T-helper 1 cell treated with Interleukin-12 subunit alpha and Interleukin-12 subunit beta and Interleukin-4 antibody, amounts not matched to agents 30 μg/mL and 1 μg/mL, for 36 hours (primary cell): ENCODE results near the gene PLEKHA7.

Source experiments
- H3K27ac Mint-ChIP-seq: one replicate; pipeline ENCODE4 v1.8.0; 2021; ENCODE audit warnings: mild to moderate bottlenecking, mixed read lengths
- H3K27me3 Mint-ChIP-seq: one replicate; pipeline ENCODE4 v1.8.0; 2021; ENCODE audit warnings: low read depth, mixed read lengths
- H3K36me3 Mint-ChIP-seq: one replicate; pipeline ENCODE4 v1.8.0; 2021; ENCODE audit warnings: low read depth, mixed read lengths
- H3K4me1 Mint-ChIP-seq: one replicate; pipeline ENCODE4 v1.8.0; 2021; ENCODE audit warnings: low read depth, mixed read lengths
- H3K4me3 Mint-ChIP-seq: one replicate; pipeline ENCODE4 v1.8.0; 2021; ENCODE audit warnings: mild to moderate bottlenecking, moderate library complexity, mixed read lengths
- H3K9me3 Mint-ChIP-seq: one replicate; pipeline ENCODE4 v1.8.0; 2021; ENCODE audit warnings: mixed read lengths

The PLEKHA7 gene

DNA sequence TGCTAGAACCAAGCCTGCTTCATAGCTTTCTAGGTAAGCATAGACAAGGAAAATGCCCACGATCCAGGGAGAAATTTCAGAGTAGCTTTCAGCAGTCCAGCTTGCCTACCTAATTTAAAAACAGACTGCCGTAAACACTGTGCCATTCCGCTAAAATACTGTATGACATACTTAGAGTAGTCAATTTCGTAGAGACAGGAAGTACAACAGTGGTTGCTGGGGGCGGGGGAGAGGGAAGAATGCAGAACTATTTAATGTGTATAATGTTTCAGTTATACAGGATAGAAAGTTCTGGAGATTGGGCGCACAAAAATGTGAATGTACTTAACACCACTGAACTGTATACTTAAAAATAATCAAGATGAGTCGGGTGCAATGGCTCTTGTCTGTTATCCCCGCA is 219.1 kb downstream of the PLEKHA7 start:
- Mint-ChIP-seq H3K4me1 (peaks cover 9% of the 10 kb centered on the region), H3K36me3 (no peaks in the 10 kb centered on the region), H3K4me3 (no peak overlapping the region), H3K27ac (no peak overlapping the region), H3K27me3 (no peaks in the 10 kb centered on the region), H3K9me3 (no peaks in the 10 kb centered on the region)

DNA sequence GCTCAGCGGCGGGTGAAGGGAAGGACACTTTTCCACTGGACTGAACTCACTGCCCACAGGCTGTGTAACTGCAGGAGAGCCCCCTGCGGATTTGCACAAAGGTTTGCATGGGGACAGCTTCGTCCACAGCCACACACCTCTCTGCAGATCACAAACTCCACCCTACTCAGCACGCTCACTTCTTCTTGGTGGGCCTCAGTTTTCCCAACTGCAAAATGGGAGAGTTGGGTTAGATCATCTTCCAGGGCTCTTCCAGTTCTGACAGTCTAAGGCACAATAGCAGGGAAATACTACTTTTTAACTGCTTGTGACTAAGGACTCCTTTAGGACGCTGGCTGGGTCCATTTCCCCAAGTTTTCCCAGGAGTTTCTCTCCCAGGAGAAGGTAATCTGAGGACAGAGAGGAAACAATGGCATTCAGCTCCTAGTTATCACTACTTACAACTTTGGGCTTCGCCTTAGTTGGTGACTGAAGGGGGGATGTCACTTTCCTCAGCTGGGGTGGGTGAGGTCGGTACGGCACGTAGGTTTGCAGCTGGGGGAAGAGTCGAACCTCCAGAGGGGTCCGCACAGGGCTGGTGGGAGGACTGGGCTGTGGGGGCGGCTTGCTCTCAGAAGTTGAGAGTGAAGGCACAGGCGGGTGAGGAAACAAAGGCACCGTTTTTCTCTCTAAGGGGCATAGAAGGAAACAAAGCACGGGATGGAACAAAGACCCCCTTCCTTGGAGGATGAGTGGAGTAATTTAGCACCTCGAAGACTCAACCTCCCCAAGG is 220.0 kb downstream of the PLEKHA7 start:
- Mint-ChIP-seq H3K27me3 (no peaks in the 10 kb centered on the region), H3K4me3 (no peak overlapping the region), H3K4me1 (peaks cover 9% of the 10 kb centered on the region), H3K36me3 (no peaks in the 10 kb centered on the region), H3K9me3 (no peaks in the 10 kb centered on the region), H3K27ac (no peak overlapping the region)

DNA sequence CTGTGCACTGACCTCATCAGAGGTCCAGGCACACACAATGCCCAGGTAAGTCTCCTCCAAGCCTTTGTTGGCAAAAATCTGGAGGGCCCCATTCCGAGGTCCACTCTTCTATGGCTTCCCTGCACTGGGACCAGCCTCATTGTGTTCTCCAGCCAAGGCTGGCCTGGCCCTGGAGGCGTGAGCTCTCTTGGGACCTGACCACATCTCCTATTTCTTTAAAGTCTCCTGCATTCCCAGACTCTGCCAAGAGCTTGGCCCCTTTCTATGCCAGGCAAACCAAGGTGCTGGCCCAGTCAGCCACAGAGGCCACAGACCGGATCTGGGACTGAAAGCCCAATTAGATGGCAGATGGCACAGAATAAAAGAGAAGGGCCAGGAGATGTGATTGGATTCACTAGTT is 220.7 kb downstream of the PLEKHA7 start:
- Mint-ChIP-seq H3K9me3 (no peaks in the 10 kb centered on the region), H3K4me1 (peaks cover 9% of the 10 kb centered on the region), H3K27ac (no peak overlapping the region), H3K4me3 (no peak overlapping the region), H3K36me3 (no peaks in the 10 kb centered on the region), H3K27me3 (no peaks in the 10 kb centered on the region)

DNA sequence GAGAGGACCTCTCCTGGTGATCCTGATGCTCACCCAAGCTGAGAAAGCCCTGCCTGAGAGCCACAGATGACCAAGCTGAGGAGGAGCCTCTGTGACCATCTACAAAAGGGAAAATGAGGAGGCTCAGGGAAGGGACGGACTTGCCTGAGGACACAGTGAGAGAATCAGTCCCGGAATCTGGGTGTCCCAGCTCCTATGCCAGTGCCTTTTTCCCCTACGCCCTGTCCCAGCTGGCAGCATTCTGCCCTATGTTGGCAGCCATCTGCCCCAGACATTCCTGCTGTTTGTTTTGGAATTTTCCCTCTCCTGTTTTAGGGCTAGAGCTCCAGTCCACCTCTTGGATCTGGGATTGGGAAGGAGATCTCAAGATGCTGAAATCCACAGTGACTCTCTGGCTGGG is 221.2 kb downstream of the PLEKHA7 start:
- H3K36me3 Mint-ChIP-seq: no peaks in the 10 kb centered on the region
- H3K27ac Mint-ChIP-seq: no peak overlapping the region
- H3K4me1 Mint-ChIP-seq: peaks cover 9% of the 10 kb centered on the region

DNA sequence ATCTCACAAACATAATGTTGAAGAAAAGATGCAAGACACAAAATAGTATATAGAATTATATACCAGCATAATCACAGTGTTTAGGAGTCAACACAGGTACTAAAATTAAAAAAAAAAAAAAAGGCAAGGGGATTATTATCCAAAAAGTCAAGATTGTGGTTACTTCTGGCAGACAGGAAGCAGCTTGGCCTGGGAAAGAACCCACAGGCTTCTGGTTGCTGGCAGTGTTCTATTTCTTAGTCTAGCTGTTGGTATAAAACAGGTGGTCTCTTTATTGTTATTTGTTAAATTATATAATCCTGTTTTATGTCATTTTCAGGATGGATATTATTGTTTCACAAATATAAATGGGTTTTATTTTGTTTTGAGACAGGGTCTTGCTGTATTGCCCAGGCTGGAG is 221.8 kb downstream of the PLEKHA7 start:
- H3K4me3 Mint-ChIP-seq: no peak overlapping the region
- no peaks in the 10 kb centered on the region for H3K9me3 Mint-ChIP-seq
- H3K27me3 Mint-ChIP-seq: no peaks in the 10 kb centered on the region
- H3K36me3 Mint-ChIP-seq: no peaks in the 10 kb centered on the region
- H3K4me1 Mint-ChIP-seq: peaks cover 9% of the 10 kb centered on the region
- H3K27ac Mint-ChIP-seq: no peak overlapping the region

More for the DNA sequence above, 221.2 kb downstream of the PLEKHA7 start:
- Mint-ChIP-seq H3K4me3 (no peak overlapping the region), H3K9me3 (no peaks in the 10 kb centered on the region), H3K27me3 (no peaks in the 10 kb centered on the region)

DNA sequence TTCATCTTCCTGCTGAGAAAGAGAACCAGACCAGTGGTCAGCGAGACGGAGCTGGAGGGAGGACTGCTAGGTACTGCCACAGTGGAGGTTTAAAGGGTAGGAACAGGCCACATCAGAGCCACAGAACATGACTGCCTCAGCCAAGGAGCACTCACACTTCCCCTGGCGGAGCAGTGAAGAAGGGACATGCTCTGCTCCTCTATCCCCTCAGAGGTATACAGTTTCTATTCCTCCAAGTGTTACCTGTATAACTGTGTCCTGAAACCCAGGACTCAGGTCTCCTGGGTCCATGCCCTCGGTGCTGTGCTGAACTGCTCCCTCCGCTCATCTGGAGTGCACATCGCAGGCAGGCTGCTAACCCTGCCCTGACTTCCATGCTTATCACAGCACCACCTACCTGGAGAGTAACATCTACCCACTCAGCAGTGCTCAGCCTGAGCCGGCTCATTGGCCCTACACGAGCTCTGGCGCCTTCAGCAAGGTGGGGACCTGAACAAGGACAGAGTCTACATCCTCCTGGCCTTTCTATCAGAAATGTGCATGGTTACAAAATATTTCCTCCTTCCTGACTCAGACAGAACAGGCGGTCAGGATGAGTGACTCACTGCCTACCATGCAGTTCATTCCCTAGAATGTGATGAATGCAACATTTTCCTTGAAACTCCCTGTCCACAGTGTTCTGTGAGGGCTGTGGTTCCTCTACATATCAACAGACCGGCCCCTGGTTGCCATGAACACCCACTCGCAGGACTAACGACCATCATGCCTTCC is 222.8 kb downstream of the PLEKHA7 start:
- Mint-ChIP-seq H3K27me3 (no peaks in the 10 kb centered on the region), H3K4me1 (peaks cover 9% of the 10 kb centered on the region), H3K4me3 (no peak overlapping the region), H3K36me3 (no peaks in the 10 kb centered on the region), H3K27ac (no peak overlapping the region), H3K9me3 (no peaks in the 10 kb centered on the region)

DNA sequence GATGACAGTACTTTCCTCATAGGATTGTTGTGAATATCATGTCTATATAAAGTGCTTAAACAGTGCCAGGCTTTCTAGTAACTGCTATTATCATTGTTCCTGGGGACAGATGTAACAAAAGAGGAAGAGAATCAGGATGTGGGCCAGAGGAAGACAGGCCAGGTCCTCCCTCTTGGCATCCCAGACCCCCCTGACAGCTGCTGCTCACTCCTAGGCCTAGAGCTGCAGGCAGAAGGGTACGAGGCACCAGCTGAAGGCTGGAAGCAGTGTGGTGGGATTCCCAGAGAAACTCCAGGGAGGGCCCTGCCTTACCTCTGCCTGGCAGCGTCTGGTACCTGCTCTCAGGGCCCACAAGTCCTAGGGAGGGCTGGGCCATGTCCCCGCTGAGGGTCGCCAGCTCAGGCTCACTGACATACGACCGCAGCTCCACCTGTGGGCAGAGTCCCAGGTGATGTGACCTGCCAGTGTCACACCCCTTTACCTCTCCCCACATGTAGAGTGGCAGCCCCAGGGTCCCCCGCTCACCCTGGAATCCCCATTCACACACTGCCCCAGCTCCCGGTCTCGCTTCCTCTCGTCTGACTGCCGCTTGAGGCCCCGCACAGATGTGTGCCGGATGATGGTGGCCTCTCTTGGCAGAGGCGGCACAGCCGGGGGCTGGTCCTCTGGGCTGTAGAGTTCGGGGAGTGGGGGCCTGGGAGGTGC is 223.6 kb downstream of the PLEKHA7 start:
- no peak overlapping the region for H3K4me3 Mint-ChIP-seq
- no peak overlapping the region for H3K27ac Mint-ChIP-seq
- no peaks in the 10 kb centered on the region for H3K36me3 Mint-ChIP-seq
- no peaks in the 10 kb centered on the region for H3K9me3 Mint-ChIP-seq
- H3K4me1 Mint-ChIP-seq: peaks cover 9% of the 10 kb centered on the region
- H3K27me3 Mint-ChIP-seq: no peaks in the 10 kb centered on the region

DNA sequence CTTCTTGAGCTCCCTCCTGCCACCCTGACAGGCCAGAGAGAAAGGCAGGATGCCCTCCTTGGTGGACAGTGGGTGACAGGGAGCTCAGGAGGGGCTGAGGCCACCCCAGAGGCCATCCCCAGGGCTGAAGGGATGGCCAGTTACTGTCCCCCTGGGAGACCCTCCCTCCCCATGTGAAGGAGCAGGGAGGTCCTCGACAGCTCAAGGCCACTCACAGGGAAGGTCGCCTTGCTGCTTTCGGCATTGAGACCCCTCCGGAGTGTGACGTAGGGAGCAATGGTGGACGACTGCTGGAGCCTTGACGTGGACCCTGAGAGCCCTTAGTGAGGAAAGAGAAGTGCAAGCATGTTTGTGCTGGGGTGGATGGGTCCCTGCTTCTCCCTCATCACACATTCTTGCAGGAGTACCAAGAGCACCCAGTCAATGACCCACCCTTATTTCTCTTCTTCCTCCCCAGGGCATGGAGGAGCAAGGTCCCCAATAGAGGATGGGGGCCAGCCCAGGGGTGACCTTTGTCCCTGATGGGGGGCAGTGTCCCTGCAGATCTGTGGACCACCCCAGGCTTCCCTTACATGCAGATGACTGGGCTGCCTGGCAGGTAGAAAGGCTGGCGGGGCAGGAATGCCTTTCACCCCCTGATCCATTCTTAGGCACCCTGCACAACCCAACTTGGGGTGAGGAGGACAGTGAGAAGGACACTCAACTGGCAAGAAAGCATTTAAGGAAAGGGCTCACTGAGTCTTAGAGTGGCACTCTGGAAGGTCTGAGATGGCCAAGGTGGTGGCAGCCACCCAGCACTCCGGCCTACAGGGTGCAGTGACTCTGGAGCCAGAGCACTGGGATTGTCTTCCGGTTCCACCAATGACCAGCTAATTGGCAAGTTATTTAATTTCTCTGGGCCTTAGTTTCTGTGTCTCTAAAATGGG is 224.4 kb downstream of the PLEKHA7 start:
- Mint-ChIP-seq H3K4me1 (peaks cover 4% of the 10 kb centered on the region), H3K27ac (no peak overlapping the region), H3K27me3 (no peaks in the 10 kb centered on the region), H3K36me3 (no peaks in the 10 kb centered on the region), H3K4me3 (no peak overlapping the region), H3K9me3 (no peaks in the 10 kb centered on the region)

DNA sequence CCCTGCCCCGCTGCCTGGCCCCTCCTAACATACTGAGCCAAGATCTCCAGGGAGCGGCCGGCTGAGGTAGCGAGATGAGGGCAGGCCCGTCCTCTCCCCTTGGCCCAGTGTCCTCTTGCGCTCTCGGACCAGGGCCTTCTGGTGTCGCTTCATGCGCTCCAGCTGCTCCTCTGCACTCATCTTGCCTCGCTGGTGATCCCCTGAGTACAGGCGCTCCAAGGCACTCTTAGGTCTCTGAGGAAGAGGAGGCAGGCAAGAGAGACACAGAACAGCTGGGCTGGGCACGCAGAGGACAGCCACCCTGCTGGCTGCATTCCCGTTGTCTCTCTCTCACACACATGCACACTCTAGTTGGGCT is 225.2 kb downstream of the PLEKHA7 start:
- Mint-ChIP-seq H3K27ac (no peak overlapping the region), H3K4me1 (peaks cover 3% of the 10 kb centered on the region), H3K36me3 (no peaks in the 10 kb centered on the region), H3K9me3 (no peaks in the 10 kb centered on the region), H3K4me3 (no peak overlapping the region), H3K27me3 (no peaks in the 10 kb centered on the region)

DNA sequence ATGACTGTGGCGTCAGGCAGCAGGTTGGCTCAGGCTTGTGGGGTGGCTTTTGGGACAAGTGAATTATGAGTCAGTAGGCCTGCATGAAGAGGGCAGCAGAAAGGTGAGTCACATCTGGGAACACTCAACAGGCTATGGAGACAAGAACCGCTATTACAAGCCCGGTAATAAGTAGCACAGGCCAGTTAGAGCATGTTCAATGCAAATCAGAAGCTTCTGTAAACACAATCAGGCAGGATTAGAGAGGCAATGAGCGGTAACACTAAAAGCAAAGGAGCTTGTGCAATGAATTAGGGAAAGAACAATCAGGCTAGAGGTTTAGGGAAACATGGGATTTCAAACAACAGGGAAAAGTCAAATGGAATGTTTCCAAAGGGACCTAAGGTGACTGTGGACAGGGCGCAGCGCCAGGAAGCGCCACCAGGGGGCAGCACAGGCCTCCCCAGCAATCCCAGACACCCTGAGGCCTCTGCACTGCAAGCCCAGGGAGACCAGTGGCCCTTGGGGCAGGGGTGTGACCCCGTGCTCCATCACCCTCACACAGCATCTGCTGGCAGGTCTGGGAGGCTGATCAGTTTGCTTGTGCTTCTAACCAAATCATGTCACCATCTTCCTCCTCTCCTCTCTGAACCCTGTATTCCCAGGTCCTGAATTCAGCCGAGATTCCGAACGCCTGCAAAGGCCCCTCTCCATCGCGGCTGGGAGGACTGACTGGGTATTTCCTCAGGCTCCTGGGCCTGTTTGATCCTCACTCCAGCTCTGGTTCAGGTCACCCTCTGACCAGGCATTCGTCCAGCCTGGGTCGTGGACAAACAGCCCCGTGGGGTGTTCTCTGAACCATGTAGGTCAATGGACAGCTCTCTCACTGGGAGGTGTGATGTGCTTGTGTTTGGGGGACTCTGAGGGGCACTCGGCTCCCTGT is 225.8 kb downstream of the PLEKHA7 start:
- no peaks in the 10 kb centered on the region for H3K36me3 Mint-ChIP-seq
- no peak overlapping the region for H3K4me3 Mint-ChIP-seq
- H3K9me3 Mint-ChIP-seq: no peaks in the 10 kb centered on the region
- H3K4me1 Mint-ChIP-seq: peaks cover 3% of the 10 kb centered on the region
- no peak overlapping the region for H3K27ac Mint-ChIP-seq
- no peaks in the 10 kb centered on the region for H3K27me3 Mint-ChIP-seq

DNA sequence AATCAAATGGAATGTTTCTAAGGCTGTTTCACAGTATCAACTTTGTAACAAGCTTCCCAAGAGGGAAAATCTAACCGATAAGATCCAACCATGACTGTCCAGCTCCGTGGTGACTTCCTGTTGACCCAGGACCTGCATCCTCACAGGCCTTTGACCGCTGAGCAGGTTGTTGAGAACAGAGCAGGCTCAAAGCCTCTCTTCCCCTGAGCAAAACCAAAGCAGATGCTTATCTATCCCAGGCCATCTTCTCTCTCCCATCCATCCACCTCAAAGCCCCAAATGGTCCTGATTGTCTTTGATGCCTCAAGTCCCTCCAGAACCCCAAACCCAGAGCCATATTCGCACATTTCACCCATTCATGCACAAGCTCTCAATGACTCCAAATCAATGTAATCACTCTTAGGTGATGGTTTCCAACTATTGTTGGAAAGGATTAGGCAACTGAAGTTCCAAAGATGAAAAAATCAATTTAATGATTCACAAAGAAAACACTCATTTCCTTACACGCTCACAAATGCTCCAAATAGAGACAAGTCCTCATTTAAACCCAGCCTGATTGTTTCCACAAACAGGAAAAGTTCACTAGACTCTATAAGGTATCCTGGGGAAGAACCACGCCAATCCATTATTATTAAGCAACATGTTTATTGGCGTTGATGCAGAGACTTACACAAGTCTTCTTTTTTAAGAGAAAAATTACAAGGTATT is 227.0 kb downstream of the PLEKHA7 start:
- Mint-ChIP-seq H3K27me3 (no peaks in the 10 kb centered on the region), H3K27ac (no peak overlapping the region), H3K4me1 (peaks cover 3% of the 10 kb centered on the region), H3K4me3 (no peak overlapping the region), H3K36me3 (no peaks in the 10 kb centered on the region), H3K9me3 (no peaks in the 10 kb centered on the region)

DNA sequence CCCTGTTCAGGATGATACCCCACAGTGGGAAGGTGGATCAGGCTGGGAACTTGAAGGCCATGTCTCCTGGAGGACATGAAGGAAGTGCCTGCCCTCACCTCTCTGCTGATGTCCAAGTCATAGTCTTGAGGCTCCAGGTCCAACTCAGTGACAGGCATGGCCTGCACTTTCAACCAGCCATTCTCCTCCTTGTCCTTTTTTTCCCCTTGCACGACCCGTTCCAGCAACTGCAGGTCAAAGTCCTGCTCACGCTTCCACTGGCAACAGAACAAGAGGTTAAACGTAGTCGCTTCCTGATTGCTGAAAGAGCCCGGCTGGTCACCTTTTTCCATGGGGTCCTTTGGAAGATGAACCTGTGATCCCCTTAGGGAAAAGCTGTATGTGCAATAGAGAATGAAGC is 228.1 kb downstream of the PLEKHA7 start:
- Mint-ChIP-seq H3K4me3 (no peak overlapping the region), H3K4me1 (no peaks in the 10 kb centered on the region), H3K27me3 (no peaks in the 10 kb centered on the region), H3K27ac (no peak overlapping the region), H3K36me3 (no peaks in the 10 kb centered on the region), H3K9me3 (no peaks in the 10 kb centered on the region)
